Uterus (tissue), 4 donors: ENCODE measurements around the gene ILF2. TPM values are rescaled to one million over a fixed set of nuclear protein-coding genes. Genes with fewer than 3 reads are reported as not detected.
A peak's percentile ranks its signal among the peaks of the same experiment; 100 is the strongest.

Experiments used
- DNase-seq, 2 donors: peaks; one replicate each; pipeline ENCODE4 v3.0.0-alpha.2; 2019 to 2020
- H3K27ac ChIP-seq, 2 donors: fragments of 200-600 bp; sonication (generic); 1 replicate in 1 of 2; 2 replicates in 1 of 2; pipeline ENCODE4 v1.5.1; 2016 to 2018
- H3K27me3 ChIP-seq, 2 donors: fragments of 200-600 bp; sonication (generic); one replicate each; pipeline ENCODE4 v1.5.1; 2018 to 2019; ENCODE audit warnings: control low read depth in 1 of 2
- H3K36me3 ChIP-seq, 2 donors: fragments of 200-600 bp; sonication (generic); one replicate each; pipeline ENCODE4 v1.5.1; 2019; ENCODE audit warnings: control low read depth in 1 of 2
- H3K4me1 ChIP-seq, 2 donors: fragments of 200-600 bp; sonication (generic); one replicate each; pipeline ENCODE4 v1.5.1; 2018 to 2019; ENCODE audit warnings: control low read depth in 1 of 2
- H3K4me3 ChIP-seq, 2 donors: fragments of 200-600 bp; sonication (generic); 1 replicate in 1 of 2; 2 replicates in 1 of 2; pipeline ENCODE4 v1.5.1; 2018 to 2019; ENCODE audit warnings: mild to moderate bottlenecking in 1 of 2
- H3K9me3 ChIP-seq, 2 donors: fragments of 200-600 bp; sonication (generic); one replicate each; pipeline ENCODE4 v1.5.1; 2019; ENCODE audit warnings: control low read depth in 1 of 2
- CTCF ChIP-seq, 4 experiments: fragments of 200-600 bp in 2 of 4; fragments of 450-650 bp in 2 of 4; sonication (generic) in 2 of 4; IDR thresholded peaks; one replicate each; pipeline ENCODE4 v1.5.1; 2016 to 2019; ENCODE audit warnings: antibody characterized with exemption in 4 of 4, mild to moderate bottlenecking in 2 of 4, moderate library complexity in 1 of 4
- POLR2A ChIP-seq, 2 donors: fragments of 450-650 bp; IDR thresholded peaks; one replicate each; pipeline ENCODE4 v1.6.1; 2016; ENCODE audit warnings: antibody characterized with exemption in 2 of 2, mild to moderate bottlenecking in 1 of 2, moderate library complexity in 1 of 2
- intact Hi-C: fragments of 100-400 bp; cut with DNase I; formaldehyde crosslinking; loops from one replicate; pipeline ENCODE4 v1.15.1; 2023; ENCODE audit warnings: low total_unique reads
- total RNA-seq, 4 donors: library from RNA; depleted of rRNA in 3 of 4; stranded (reverse); fragments of >200 nt in 3 of 4; gene quantifications; one replicate each; pipeline versions ENCODE4 v1.1.0 to v1.2.4, GENCODE V29; 2014 to 2023
- donor health status: DM: yes; HTN: yes; CAD: no.

The ILF2 gene
- total RNA-seq, 4 donors from 2014 or later: 82.7 to 252 (median 111) TPM

DNA sequence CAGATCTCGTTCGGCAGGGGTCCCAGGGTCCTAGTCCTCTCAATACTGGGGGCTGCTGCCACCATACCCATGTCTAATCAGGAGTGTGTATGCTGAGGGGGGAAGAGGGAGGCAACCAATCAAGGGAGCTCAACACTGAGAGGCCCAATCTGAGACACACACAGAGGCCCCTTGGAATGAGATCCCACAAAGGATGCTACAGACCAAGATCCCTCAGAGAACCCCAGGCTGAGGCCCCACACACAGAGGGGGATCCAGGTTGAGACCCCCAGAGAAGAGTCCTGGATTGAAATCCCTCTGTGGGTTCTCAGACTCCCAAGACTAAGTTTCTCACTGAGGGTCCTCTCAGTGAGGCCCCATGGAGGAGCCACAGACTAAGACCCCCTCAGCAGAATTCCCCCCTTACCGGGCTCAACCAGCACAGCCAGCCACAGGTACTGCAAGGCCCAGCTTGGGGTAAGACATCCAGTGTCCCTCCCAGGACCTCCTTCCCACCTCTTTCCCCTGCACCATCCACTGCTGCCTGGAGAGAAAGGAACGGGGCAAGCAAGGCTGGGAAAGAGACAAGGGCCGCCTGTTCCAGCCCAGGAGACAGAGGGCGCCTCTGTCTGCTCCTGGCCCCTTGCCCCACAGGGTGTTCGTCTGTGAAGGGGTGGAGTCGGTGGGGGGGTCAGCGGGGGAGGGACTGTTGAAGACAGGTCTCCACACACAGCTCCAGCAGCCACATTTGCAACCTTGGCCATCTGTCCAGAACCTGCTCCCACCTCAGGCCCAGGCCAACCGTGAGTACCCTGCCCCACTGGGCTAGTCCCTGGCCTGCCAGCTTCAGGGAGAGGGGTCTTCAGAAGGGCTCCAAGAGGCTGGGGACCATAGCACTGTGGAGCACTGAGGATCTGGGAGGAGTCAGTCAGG, 42.8 kb downstream of the ILF2 start, which contains the start of gene S100A1:
Gene S100A1 (plus strand): TSS at position 720 of the 912 bp plus-strand sequence. CDS start 2,088 bp downstream, outside the sequence.
- no peak for TF ChIP-seq POLR2A (IDR thresholded peaks at IDR 0.05)
- TF ChIP-seq CTCF (IDR thresholded peaks at IDR 0.05): no peak
- Histone ChIP-seq H3K9me3 (no peaks in the 10 kb centered on the region), H3K4me3 (peak within 1 kb of the TSS; percentile 53 to 78), H3K4me1 (peaks cover 0 to 6% of the 10 kb centered on the region in 2 donors), H3K36me3 (no peaks in the 10 kb centered on the region), H3K27me3 (no peaks in the 10 kb centered on the region), H3K27ac (peak within 1 kb of the TSS; percentile 93 to 98)
- intact Hi-C loops: no loop called here
- peak in 1 of 2 donors; percentile 37 for DNase-seq

DNA sequence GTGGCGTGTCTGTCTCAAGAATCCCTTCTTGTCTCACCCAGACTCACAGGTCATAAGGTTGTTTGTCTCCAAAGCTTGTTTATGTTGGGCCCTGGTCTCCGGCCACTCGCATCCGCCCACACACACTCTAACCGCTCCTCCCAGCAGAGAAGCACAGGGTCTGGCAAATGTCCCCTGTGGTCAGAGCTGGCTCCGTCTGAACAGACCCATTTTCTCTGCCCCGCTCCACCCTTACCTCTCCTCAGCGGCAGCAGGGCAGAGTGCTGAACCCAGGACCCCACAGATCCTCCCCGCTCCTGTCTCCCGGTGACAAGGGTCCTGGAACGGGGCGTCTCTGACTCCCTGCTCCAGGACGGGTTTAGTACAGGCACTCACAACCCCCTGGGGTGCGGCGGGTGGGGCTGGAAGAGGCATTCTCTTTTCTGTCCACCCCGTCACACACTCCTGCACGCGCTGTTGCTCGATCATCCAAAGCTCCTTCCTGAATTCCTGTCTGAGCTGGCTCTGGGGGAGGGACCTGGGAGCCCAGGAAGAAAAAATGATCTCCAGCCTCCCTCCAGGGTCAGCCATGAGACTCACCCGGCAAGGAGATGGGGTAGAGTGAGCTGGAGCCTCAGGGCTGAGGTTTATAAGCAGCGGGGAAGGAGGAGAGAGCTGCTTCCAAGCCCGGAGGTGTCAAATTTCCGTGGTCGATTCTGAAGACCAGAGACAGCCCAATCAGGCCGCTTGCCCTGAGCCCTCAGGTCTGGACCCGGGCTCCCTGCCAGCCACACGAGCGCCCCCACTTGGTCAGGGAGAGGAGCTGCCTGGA, 43.7 kb downstream of the ILF2 start, which contains the start of gene S100A13:
Gene S100A13 (minus strand): TSS at position 602 of the 811 bp plus-strand sequence. CDS start 1,033 bp downstream, outside the sequence.
- H3K27ac ChIP-seq: peak within 1 kb of the TSS; percentile 93 to 98
- DNase-seq: peak; percentile 80 to 84
- peaks cover 0 to 6% of the 10 kb centered on the region in 2 donors for H3K4me1 ChIP-seq
- H3K27me3 ChIP-seq: no peaks in the 10 kb centered on the region
- TF ChIP-seq POLR2A (IDR thresholded peaks at IDR 0.05) (peak; percentile 38 to 58), CTCF (IDR thresholded peaks at IDR 0.05) (peak; percentile 31 to 50 (median 42))
- no peaks in the 10 kb centered on the region for H3K36me3 ChIP-seq
- peak within 1 kb of the TSS; percentile 53 to 78 for H3K4me3 ChIP-seq
- H3K9me3 ChIP-seq: no peaks in the 10 kb centered on the region
- intact Hi-C loops: no loop called here

DNA sequence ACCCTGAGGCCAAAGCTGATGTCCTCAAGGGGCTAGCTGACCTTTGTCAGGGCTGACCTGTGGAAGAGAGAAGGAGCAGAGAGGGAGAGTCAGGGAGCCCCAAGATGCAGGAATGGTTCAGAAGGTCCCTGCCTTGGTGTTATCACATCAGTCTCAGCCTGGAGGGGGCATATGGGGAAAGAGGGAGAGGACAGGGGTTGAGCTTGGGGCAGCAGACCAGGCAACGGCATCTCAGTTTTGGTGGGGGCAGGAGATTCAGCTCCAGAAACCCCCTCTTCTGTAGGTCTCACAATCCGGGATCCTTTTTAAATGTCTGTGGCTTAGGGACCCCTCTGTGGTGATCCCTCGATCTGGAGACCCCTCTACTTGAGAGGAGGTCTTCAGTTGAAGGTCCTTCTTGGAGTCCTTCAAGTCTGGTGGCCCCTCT, 44.3 kb downstream of the ILF2 start:
- H3K9me3 ChIP-seq: no peaks in the 10 kb centered on the region
- intact Hi-C loops: no loop called here

DNA sequence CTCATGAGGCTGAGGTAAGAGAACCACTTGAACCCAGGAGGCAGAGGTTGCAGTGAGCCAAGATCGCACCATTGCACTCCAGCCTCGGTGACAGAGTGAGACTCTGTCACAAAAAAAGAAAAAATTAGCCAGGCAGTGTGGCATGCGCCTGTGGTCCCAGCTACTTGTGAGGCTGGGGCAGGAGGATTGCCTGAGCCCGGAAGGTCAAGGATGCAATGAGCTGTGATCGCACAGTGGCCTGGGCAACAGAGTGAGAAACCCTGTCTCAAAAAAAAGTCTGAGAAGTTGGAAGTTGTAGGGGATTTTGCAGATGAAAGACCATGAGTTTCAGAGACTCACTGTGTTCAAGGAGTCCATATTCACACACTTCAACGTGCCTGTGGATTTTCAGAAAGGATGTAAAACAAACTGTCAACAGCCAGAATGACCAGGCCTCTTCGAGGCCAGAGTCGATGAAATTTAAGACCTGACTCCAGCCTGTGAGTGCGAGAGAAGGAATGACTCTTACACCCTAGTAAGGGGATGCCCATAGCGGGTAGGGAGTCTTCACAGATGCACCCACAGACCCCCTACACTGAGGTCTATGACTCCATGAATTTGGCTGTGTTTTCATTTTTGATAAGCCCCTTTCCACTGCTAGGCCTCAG, 45.7 kb downstream of the ILF2 start:
- Histone ChIP-seq H3K27me3 (no peaks in the 10 kb centered on the region), H3K9me3 (no peaks in the 10 kb centered on the region), H3K4me3 (no peak overlapping the region), H3K36me3 (no peaks in the 10 kb centered on the region), H3K4me1 (peaks cover 0 to 6% of the 10 kb centered on the region in 2 donors), H3K27ac (peak overlapping the region; percentile 93 to 98)
- no peak for DNase-seq
- intact Hi-C loops: no loop called here
- no peak for TF ChIP-seq CTCF (IDR thresholded peaks at IDR 0.05)
- no peak for TF ChIP-seq POLR2A (IDR thresholded peaks at IDR 0.05)

More for the DNA sequence above, 44.3 kb downstream of the ILF2 start:
- DNase-seq: no peak
- Histone ChIP-seq H3K27me3 (no peaks in the 10 kb centered on the region), H3K27ac (peak overlapping the region; percentile 93 to 98), H3K36me3 (no peaks in the 10 kb centered on the region), H3K4me3 (peak overlapping the region; percentile 53 to 78), H3K4me1 (peaks cover 0 to 6% of the 10 kb centered on the region in 2 donors)
- TF ChIP-seq CTCF (IDR thresholded peaks at IDR 0.05) (no peak), POLR2A (IDR thresholded peaks at IDR 0.05) (no peak)
